ENCODE results near the gene COL6A2. TPM values are rescaled to one million over a fixed set of nuclear protein-coding genes. Genes with fewer than 3 reads are reported as not detected.

Gene COL6A2
- total RNA-seq, 1 donor from 2014 or later: 120 TPM

DNA sequence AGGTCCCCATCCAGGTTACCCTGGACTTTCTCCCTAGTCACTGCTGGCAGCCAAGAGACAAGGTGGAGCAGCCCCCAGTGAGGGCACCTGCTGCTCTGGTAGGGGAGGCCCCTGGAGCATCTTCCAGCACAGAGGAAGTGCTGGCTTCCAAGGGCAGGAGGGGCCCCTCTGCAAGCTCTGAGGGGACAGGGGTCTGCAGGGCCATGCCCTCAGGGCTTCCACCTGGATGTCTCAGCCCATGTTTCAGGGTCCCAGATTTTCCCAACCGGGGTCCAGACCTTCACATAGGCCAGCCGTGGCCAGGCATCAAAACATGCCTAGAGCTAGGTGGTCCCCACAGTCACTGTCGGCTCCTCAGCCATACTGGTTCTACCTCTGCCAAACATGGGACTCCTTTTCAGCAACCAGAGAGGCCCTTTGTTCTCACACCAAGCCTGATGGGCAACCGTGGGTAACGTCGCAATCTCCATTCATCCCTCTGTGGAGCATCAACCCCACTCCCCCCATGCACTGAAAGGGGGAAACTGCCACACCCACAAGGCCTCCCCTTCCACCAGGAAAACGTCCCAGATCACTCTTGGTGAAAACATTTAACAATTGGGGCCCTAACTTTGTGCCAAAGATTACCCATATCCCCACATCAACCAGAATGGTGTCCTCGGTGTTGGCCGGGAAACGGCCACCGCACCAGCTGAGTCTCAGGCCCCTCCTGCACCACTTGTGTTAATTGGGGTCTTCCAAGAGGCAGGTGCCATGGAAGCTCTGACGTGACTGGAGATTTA is 1.9 kb upstream of the COL6A2 start:
- Histone ChIP-seq H3K4me2 (ENCODE audit: low read length) (peak overlapping the region; percentile 80), H3K36me3 (ENCODE audit: insufficient read depth, low read length) (peaks cover 4% of the 10 kb centered on the region), H3K79me2 (ENCODE audit: insufficient read depth, low read length) (peaks cover 40% of the 10 kb centered on the region), H3K4me3 (ENCODE audit: insufficient read depth, low read depth, low read length) (no peak overlapping the region), H2AFZ (ENCODE audit: low read depth, low read length) (no peak overlapping the region), H3K27ac (ENCODE audit: low read depth, low read length) (no peak overlapping the region), H3K9me3 (ENCODE audit: insufficient read depth, low read depth, low read length) (peaks cover 2% of the 10 kb centered on the region), H3K4me1 (ENCODE audit: insufficient read depth, low read length) (peaks cover 27% of the 10 kb centered on the region), H3K27me3 (ENCODE audit: insufficient read depth, low read length) (no peaks in the 10 kb centered on the region), H3K9ac (ENCODE audit: low read length) (no peak overlapping the region), H4K20me1 (ENCODE audit: insufficient read depth, low read length) (peaks cover 20% of the 10 kb centered on the region)
- DNase-seq (ENCODE audit: low read depth) (no peak), FAIRE-seq (no peak)
- H3K4me3 Mint-ChIP-seq (ENCODE audit: unreplicated experiment): peak overlapping the region; percentile 55
- H3K27me3 Mint-ChIP-seq (ENCODE audit: low read depth, unreplicated experiment): peaks cover 5% of the 10 kb centered on the region
- TF ChIP-seq EZH2 (IDR thresholded peaks at IDR 0.05; ENCODE audit: insufficient read depth, low read length) (no peak), CTCF (IDR thresholded peaks at IDR 0.05; ENCODE audit: insufficient read depth, low read depth, low read length) (no peak)
- H3K27ac Mint-ChIP-seq (ENCODE audit: unreplicated experiment): no peak overlapping the region
- no peaks in the 10 kb centered on the region for H3K36me3 Mint-ChIP-seq (ENCODE audit: low read depth, unreplicated experiment)
- H3K9me3 Mint-ChIP-seq (ENCODE audit: unreplicated experiment): peaks cover 6% of the 10 kb centered on the region
- peaks cover 2% of the 10 kb centered on the region for H3K4me1 Mint-ChIP-seq (ENCODE audit: low read depth, unreplicated experiment)

GRCh38 chr21:46096596-46097335 is 1.1 kb upstream of the COL6A2 start:
- Histone ChIP-seq H4K20me1 (ENCODE audit: insufficient read depth, low read length) (peaks cover 28% of the 10 kb centered on the region), H3K4me3 (ENCODE audit: insufficient read depth, low read depth, low read length) (peak overlapping the region; percentile 20), H2AFZ (ENCODE audit: low read depth, low read length) (no peak overlapping the region), H3K27me3 (ENCODE audit: insufficient read depth, low read length) (no peaks in the 10 kb centered on the region), H3K27ac (ENCODE audit: low read depth, low read length) (no peak overlapping the region), H3K36me3 (ENCODE audit: insufficient read depth, low read length) (peaks cover 4% of the 10 kb centered on the region), H3K4me1 (ENCODE audit: insufficient read depth, low read length) (peaks cover 24% of the 10 kb centered on the region), H3K79me2 (ENCODE audit: insufficient read depth, low read length) (peaks cover 47% of the 10 kb centered on the region), H3K9me3 (ENCODE audit: insufficient read depth, low read depth, low read length) (no peaks in the 10 kb centered on the region), H3K4me2 (ENCODE audit: low read length) (peak overlapping the region; percentile 80), H3K9ac (ENCODE audit: low read length) (peak overlapping the region; percentile 59)
- TF ChIP-seq CTCF (IDR thresholded peaks at IDR 0.05; ENCODE audit: insufficient read depth, low read depth, low read length) (no peak), EZH2 (IDR thresholded peaks at IDR 0.05; ENCODE audit: insufficient read depth, low read length) (no peak)
- H3K9me3 Mint-ChIP-seq (ENCODE audit: unreplicated experiment): peaks cover 4% of the 10 kb centered on the region
- no peak overlapping the region for H3K27ac Mint-ChIP-seq (ENCODE audit: unreplicated experiment)
- peak overlapping the region; percentile 71 for H3K4me3 Mint-ChIP-seq (ENCODE audit: unreplicated experiment)
- peaks cover 2% of the 10 kb centered on the region for H3K4me1 Mint-ChIP-seq (ENCODE audit: low read depth, unreplicated experiment)
- H3K27me3 Mint-ChIP-seq (ENCODE audit: low read depth, unreplicated experiment): peaks cover 5% of the 10 kb centered on the region
- no peaks in the 10 kb centered on the region for H3K36me3 Mint-ChIP-seq (ENCODE audit: low read depth, unreplicated experiment)
- FAIRE-seq (no peak), DNase-seq (ENCODE audit: low read depth) (no peak)

Measured in astrocyte (in vitro differentiated cells and primary cell).